ENCODE results near the gene RUSC2.

DNA sequence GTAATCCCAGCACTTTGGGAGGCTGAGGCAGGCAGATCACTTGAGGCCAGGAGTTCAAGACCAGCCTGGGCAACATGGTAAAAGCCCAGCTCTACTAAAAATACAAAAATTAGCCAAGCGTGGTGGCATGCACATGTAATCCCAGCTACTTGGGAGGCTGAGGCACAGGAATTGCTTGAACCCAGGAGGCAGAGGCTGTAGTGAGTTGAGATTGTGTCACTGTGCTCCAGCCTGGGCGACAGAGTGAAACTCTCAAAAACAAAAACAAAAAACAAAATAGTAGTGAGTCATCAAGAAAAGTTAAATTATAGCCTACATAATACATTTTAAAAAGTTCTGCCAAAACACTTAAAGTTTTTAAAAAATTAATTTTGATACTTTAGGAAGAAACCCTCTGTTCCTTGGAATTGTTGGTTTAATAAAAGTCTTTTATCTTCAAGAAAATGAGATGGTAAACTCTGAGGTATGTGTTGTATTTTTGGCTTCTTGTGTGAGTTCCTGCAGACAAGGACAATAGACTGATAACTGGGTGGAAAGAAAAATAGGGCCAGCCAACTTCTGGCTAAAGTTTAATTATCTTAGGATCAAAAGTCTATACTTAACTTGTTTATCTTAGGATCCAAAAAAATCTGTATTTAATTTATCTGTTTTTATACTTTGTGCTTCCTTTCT, 9.3 kb downstream of the RUSC2 start:
- TF ChIP-seq POLR2AphosphoS5 (IDR thresholded peaks at IDR 0.05; ENCODE audit: low read depth, low read length) (no peak), TAF1 (IDR thresholded peaks at IDR 0.05; ENCODE audit: borderline replicate concordance, insufficient read depth, low read length) (no peak)
